ENCODE results near the gene TRERF1.
"Not testable (repeated sequence)": the region's sequence is repeated elsewhere in the genome, so short reads cannot be mapped to it uniquely, and the experiment has no call there.

Gene TRERF1

DNA sequence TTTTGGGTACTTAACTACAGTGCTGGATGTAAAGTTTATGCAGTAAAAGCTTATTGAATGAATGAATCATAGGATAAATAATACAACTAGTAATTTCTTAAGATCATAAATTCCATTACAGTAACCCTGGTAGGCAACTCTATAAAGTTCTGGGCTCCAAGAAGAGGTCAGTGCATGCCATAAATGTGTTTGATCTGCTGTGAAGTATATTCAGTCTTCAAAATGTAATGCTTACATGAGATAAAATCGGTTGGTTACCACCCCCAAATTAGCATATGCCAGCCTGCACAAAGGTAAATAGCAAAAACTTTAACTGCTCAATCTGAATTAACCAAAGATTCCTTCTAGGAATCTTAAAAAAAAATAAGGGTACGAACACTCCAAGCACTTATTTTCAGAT lies 244.2 kb downstream of the TRERF1 start:
- DNase-seq, result not testable (repeated sequence)

DNA sequence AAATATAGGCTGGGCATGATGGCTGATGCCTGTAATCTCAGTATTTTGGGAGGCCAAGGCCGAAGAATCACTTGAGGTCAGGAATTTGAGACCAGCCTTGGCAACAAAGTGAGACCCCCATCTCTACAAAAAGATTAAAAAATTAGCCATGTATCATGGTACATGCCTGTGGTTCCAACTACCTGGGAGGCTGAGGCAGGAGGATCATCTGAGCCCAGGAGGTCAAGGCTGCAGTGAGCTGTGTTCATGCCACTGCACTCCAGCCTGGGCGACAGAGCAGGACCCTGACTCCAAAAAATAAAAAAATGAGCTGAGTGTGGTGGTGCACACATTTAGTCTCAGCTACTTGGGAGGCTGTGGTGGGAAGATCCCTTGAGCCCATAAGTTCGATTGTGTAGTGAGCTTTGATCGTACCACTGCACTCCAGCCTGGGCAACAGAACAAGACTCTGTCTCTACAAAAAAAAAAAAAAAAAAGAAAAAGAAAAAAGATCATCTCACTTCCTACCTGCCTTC lies 246.9 kb downstream of the TRERF1 start:
- DNase-seq, result no peak

DNA sequence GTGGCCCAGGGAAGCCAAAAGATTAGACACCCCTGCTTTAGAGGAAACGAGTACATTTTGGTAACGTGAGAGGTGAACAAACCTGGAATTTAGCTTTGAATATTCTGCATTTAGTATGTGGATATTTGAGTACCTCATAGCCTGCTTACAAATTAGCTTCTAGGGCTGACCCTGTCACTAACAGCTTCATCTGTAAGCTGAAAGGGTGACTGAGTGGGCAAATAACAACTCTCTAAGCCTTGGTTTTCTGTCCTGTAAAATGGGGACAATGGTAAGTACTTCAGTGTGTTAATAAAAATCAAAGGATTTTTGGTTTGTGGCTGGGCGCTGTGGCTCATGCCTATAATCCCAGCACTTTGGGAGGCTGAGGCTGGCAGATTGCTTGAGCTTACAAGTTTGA lies 248.5 kb downstream of the TRERF1 start:
- DNase-seq, result no peak

DNA sequence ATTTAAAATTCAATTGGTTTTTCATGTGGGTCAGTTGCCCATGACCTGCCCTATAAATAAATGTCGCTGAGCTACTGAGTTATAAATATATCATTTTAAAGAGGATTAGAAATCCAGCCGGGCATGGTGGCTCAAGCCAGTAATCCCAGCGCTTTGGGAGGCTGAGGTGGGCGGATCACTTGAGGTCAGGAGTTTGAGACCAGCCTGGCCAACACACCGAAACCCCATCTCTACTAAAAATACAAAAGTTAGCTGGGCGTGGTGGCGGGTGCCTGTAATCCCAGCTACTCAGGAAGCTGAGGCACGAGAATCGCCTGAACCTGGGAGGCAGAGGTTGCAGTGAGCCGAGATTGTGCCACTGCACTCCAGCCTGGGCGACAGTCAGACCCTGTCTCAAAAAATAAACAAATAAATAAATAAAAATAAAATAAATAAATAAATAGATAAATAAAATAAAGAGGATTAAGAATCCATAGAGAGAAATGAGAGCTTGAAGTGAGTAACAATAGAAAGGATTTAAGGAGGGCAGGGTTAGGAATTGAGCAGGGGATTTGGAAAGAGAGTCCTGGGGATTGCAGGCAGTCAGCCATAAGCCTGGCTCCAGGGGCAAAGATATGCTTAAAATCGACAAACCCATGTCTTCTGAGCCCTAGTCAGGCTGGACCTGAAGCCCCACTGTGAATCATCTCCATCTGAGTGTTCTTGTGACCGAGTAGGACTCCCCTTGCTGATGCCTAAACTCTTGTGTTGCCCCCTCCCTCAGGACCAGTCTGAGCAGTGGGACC lies 249.4 kb downstream of the TRERF1 start:
- not testable (repeated sequence) for DNase-seq

DNA sequence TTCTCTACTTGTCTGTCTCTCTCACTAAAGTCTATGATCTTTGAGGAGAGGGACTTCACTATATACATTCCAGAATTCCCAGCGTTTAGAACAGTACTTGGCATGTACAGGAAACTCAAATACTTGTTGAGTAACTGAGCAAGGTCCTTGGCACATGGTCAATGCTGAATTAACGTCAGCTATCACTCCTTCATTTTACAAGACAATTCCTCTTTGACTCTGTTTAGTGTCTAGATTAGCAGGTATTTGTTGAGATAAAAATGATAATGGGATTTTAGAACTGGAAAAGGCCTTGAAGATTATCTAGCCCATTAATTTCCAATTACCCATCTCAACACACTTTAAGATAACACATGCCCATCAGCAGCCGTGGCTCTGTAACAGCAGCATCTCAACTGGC lies 250.3 kb downstream of the TRERF1 start:
- no peak for DNase-seq

DNA sequence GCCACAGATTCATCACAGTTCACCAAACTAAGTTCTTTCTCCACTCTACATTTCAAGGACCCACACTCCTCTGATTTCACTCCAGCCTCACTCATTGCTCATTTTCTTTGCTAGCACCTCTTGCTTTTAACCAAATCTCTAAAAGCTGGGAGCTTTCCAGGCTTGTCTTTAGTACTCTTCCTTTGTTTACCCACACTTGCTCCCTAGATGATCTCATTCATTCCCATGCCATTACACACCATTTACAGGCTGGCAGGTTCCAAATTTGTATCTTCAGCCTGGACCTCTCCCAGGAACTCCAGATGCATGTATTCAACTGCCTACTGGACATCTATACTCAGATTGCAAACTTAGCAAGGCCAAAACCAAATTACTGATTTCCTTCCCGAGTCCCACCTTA lies 251.7 kb downstream of the TRERF1 start:
- no peak for DNase-seq

DNA sequence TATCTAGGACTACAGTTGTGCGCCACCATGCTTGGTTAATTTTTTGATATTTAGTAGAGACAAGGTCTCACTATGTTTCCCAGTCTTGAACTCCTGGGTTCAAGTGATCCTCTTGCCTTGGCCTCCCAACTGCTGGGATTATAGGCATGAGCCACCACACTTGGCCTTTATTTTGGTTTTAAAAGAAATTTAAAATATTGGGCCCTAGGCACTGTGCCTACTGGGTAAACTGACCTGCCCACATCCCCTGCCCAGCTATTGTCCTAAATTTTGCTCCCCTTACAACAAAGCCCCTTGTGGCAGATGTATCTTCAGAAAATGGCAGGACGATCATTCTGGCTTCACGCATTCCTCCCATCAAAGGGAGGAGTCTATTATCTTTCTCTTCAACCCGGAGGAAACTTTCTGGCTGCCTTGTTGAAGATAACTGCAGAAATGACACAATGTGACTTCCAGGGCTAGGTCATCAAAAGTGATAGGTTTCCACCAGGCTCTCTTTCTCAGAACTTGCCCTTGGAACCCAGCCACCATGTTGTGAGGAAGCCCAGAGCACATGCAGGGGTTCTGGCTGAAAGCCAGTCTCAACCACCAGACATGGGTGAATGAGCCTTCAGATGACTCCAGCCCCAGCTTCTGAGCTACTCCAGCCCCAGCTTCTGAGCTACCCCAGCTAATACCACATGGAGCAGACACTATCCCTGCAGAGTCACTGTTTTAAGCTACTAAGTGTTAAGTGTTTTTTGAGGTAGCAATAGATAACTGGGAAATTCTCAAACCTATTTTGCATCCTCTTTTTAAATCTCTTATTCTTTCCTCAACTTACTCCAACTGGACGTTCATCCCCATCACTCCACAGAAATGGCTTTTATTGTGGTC lies 252.4 kb downstream of the TRERF1 start:
- DNase-seq, result peak; percentile 2 to 16

DNA sequence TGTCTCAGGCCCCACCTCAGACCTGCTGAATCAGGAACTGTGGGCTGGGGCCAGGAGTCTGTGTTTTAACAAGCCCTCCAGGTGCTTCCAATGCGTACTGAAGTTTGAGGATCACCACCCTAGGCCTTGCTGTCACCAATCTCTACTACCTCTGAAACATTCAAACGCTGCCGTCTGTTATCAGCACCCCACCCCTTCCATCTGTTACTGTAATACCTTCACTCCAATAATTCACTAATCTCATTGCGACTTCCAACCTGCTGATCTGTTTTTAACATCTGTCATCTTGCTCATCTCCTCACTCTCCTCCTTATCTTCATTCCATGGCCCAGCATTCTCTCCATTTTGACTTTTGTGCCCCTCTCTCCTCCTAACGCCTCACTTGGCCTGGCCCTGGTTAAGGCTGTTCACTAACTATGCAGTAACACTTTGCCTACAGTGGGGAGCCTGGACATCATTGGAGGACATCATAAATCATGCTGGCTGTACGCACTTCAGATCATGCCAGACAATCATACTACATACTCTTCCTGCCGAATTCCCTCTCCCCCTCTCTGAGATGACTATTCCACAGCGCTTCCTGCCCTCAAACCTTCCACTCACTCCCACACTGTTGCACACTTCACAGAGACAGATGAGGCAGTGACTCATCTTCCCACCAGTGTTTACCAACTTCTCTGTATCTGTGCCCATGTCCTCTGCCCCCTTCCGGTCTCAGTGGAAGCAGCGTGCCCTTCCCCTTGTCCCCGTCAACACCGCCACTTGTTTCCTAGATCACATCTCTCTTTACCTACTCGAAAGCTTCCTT lies 254.0 kb downstream of the TRERF1 start:
- peak; percentile 24 to 42 for DNase-seq

DNA sequence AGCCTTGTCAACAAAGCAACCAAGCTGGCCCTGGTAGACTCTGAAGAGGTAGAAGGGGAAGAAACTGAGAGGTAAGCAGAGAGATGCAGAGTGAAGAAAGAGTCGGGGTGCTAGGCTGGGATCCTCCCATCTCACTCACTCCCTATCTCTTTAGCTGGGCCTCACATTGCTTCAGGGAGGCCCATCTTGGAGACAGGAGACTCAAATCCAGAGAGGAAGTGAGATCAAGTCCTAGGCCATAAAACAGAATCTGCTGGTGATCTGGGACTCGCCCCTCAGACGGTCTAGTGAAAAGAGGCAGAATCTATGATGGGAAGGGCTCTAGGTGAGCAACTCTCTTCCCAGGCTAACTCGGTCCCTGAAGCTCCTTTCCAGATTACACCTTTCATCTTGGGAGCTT lies 256.3 kb downstream of the TRERF1 start:
- DNase-seq, result no peak

DNA sequence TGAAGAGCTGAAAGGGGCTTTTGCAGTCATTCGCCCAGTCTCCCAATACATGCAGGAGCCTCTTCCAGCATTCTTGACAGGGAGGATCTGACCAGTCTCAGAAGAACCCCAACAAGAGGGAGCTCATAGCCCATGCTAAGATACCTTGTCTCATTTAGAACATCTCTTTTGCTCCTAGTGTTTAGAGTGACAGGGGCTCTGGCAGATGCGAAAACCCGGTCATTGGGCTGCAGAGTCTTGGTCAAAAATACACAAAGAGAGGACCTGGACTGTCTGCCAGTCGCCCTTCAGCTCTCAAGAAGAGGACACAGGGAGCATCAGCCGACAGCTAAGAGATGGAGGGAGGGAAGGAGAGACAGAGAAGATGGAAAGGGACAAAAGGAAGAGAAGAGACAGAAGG lies 257.7 kb downstream of the TRERF1 start:
- no peak for DNase-seq

DNA sequence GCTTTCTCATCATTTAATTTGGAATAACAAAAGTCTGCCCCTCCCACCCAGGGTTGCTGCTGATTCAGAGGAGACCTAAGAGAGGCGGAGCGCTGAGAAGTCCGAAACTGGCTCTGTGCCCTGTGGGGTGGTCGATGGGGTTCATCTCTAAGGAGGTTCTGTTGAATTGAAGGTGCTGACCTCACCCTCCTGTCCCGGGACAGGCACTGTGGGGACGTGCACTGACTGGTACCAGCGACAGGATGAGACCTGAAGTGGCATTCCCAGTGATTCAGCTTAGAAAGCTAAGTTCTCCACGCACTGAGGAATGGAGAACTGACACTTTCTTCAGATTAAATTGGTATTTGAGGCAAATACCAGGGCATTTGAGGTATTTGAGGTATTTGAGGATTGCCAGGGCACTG lies 258.2 kb downstream of the TRERF1 start:
- no peak for DNase-seq

DNA sequence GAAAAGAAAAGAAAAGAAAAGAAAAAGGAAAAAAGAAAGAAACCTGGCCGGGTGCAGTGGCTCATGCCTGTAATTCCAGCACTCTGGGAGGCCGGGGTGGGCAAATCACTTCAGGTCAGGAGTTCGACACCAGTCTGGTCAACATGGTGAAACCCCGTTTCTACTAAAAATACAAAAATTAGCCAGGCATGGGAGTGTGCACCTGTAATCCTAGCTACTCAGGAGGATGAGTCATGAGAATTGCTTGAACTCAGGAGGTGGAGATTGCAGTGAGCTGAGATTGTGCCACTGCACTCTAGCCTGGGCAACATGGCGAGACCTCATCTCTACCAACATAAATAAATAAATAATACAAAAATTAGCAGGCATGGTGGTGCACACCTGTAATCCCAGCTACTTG lies 259.3 kb downstream of the TRERF1 start:
- DNase-seq, result not testable (repeated sequence)

DNA sequence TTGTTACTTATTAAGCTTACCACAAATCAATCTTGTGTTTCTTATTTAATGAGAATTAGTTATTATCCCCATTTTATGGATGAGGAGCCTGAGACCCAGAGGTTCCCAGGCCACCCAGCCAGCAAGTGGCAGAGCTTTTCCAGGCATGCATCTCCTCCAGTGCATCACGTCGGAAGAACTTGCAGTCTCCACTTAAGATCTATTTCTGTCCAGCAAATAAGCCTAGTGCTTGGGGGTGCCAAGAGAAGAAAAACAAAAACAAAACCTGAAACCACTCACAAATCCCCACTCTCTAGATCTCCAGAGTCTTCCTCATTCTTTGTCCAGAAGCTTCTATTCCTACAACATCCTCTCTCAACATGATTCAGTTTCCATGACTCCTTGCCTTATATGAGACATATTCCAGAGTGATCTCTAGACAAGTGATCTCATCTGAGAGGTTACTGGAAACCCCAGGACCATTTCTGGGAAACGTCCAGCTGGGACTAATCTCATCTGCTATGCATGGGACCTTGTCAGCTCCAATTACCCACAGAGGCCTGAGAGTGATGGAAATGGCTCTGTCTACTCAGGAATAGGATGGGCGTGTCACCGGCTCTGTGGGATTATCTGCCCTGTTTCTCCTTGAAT lies 261.1 kb downstream of the TRERF1 start:
- DNase-seq, result no peak

DNA sequence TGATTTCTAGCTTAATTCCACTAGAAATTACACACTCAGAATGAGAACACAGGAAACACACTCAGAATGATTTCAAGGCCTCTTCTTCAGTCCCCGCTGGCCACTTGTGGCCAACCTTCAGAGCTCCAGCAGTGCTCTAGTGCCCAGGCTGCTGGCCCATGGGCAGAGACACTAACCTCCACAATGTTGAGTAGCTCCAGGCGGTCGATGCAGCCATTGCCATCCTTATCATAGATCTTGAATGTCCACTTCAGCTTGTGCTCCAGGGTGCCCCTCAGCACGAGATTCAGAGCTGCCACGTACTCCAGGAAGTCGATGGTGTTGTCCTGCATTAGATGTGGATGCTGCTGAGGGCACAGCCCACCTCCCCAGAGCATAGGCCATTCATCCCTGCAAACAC lies 263.3 kb downstream of the TRERF1 start:
- no peak for DNase-seq

DNA sequence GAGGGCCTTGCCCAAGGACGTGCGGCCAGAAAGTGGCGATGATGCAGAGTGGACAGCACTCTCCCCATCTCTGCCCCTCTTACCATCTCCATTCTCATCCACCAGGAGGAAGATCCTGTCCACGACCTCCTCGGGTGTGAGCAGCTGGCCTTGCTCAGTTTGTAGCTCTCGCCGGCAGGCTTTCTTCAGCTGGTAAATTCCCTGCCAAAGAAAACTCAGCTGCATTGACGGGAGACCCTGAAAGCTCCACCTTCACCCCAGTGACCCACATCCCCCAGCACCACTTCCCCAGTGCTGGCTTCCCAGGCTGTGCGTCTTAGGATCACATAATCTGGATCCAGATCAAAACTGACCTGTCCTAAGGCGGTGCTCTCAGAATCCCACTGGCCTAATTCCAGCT lies 266.1 kb downstream of the TRERF1 start:
- DNase-seq, result no peak

DNA sequence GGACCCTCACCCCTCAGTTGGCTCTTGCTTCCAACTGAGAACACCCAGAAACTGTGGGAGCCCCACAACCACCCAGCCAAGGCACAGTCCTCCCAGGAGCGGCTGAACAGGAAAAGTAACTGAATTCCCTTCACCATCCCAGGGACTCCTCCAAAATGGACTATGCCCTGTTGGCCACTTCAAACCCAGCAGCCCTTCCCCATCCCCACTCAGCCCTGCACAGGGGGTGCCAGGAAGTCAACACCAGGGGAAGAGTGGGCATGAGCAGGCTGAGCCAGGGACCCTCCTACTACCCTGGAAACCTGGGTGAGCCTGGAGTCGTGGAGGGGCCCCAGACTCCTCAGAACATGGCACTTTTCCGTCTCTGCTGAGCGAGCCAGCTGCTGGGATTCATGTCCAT lies 267.3 kb downstream of the TRERF1 start:
- no peak for DNase-seq

DNA sequence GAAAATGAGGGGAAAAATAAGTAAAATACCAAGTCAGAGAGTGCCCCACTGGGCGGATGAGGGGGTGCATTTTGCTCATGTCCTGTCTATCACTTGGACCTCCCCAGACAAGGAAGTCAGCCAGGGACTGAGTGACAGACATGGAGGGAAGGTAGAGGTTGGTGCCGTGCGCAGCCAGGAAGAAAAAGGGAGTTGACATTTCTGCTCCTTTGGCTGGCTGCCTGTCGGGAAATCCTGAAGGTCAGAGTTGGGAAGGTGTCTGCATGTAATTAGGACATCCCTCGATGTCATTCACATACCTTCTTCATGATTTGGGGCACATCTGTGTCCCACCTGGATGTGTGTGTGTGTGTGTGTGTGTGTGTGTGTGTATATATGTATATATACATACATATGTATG lies 269.6 kb downstream of the TRERF1 start:
- DNase-seq, result no peak

DNA sequence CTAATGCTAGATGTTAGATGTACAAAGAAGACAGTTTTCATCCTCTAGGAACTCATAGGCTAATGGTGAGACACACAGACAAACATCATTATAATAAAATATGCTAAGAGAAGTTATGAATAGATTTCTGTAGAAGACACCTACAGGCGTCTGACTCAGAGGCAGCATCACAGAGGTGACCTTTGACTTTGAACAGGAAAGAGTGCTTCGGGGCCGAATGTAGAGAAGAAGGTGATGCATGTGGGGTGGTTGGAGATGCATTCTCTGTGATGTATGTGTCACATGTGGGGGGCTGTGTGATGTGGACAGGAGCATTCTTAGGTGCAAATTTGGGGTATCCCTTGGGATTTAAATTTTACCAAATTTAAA lies 271.8 kb downstream of the TRERF1 start:
- DNase-seq, result no peak

DNA sequence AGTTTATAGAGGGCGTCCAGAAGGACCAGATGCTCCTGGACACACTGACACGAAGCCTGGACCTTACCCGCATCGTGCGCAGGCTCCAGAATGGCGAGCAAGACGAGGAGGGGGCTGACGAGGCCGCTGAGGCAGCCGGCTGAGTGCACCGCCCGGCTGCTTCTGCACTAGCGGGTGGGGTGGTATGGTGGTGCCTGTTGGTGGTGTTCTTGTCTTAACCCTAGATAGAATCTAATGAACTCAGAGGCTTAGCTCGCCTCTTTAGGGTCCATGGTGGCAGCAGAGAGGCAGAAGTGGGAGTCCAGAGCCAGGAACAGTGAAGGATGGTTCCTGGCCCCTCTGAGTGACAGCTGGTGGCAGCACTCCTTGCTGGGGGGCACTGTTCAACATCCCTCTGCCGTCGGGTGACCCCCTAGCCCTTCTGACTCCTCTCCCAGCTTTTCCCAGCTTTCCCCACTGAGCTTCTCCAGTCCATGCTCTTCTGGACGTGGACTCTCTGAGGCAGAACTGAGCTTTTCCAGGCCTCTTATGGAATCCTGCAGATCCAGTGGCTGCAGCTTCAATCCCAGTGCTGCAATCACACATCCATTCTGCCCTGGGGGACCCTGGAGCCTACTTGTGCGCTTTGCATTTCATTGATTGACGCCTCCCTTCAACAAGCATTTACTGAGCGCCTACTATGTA lies 272.3 kb downstream of the TRERF1 start:
- no peak for DNase-seq

DNA sequence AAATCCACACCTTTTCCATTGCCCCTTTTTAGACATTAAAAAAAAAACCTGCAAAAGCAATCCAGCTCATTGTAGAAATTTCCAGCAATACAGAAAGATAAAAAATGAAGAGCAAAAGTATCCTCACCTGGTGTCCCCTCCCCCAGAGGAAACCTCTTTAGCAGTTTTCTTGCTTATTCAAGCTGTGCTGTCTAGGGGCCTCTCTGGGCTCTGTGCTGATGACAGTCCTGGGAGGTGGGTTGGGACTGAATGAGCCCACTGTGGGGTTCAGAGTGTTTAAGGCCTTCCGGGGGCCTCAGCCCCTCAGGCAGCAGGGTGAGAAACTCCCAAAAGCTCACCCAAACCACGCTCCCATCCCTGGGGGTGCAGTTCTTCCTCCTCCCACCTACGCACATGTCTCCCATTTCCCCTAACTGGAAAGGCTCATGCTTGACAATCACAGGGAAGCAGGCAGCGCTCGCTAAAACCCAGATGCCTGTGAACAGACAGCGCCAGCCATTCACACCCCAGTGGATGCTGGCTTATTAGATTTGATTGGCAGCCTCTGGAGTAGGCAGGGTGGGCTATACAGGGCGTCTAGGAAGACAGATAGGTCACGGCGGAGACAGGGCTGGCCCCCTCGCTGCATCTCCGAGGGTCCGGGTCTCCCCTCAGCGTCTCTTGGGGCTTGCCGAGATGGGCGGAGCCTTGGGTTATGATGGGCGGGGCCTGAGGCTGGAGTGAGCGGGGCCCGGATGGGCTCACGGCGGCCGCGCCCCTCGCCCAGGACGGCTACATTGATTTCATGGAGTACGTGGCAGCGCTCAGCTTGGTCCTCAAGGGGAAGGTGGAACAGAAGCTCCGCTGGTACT lies 274.0 kb downstream of the TRERF1 start:
- DNase-seq, result no peak

DNA sequence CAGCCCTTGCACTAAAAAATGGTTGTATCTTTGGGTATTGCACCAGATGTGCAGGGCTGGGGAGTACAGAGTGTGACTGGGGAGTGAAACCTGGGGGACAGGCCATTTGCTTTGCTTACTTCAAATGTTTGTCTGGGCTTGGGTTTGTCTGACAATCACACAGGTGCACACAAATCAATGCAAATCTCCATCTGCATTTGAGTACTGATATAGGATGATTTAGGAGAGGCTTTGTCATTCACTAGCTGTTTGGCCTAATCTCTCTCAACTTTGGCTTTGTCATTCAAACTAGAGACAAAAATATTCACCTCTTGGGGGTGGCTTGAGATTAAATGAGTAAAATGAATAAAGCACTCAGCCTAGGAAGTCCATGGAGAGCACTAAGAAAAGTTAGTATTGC lies 274.7 kb downstream of the TRERF1 start:
- DNase-seq, result no peak

All from Kasumi-1 (cell line).